H54 (cell line): ENCODE results near the gene FDX2.

Experiments
- DNase-seq: peaks from one replicate; pipeline ENCODE4 v3.0.0; 2011; ENCODE audit warnings: low spot score, mixed read lengths; ENCODE audit not compliant: insufficient read length
- FAIRE-seq: peaks from 3 replicates; lab custom pipeline; 2011; peaks lifted over from hg19 to GRCh38; lab: Jason Lieb, UNC
- POLR2A ChIP-seq: IDR thresholded peaks from 2 replicates; pipeline ENCODE4 v1.6.1; 2011; ENCODE audit warnings: low read depth, mild to moderate bottlenecking, low read length

FDX2 gene

GRCh38 chr19:10274589-10274988 lies 41.2 kb downstream of the FDX2 start:
- DNase-seq (no peak), FAIRE-seq (no peak)

GRCh38 chr19:10271543-10272086 lies 44.2 kb downstream of the FDX2 start:
- TF ChIP-seq POLR2A: no peak
- DNase-seq: no peak
- no peak for FAIRE-seq

More at GRCh38 chr19:10274589-10274988, 41.2 kb downstream of the FDX2 start:
- no peak for TF ChIP-seq POLR2A

GRCh38 chr19:10270616-10271394 lies 45.0 kb downstream of the FDX2 start, which contains the start of gene ICAM1:
Gene ICAM1, plus strand, starts transcription at chr19:10271120. Its CDS starts 40 bp downstream, at chr19:10271160.
- 0 out of 2 replicates have a peak, but pooled peaks have one; percentile 15 for TF ChIP-seq POLR2A
- DNase-seq (no peak), FAIRE-seq (no peak)

GRCh38 chr19:10270180-10270615 lies 45.6 kb downstream of the FDX2 start:
- no peak for TF ChIP-seq POLR2A

GRCh38 chr19:10269333-10270179 lies 46.3 kb downstream of the FDX2 start:
- TF ChIP-seq POLR2A: no peak
- DNase-seq: peak; percentile 67
- no peak for FAIRE-seq

More at GRCh38 chr19:10270180-10270615, 45.6 kb downstream of the FDX2 start:
- DNase-seq: no peak
- no peak for FAIRE-seq

GRCh38 chr19:10268071-10268470 lies 47.7 kb downstream of the FDX2 start:
- DNase-seq (no peak), FAIRE-seq (no peak)
- no peak for TF ChIP-seq POLR2A

- DNase-seq: no peak
- no peak for FAIRE-seq
- no peak for TF ChIP-seq POLR2A
Observed at GRCh38 chr19:10266706-10267105, 49.1 kb downstream of the FDX2 start.

- no peak for TF ChIP-seq POLR2A
- DNase-seq (no peak), FAIRE-seq (no peak)
Observed at GRCh38 chr19:10262771-10263170, 53.0 kb downstream of the FDX2 start.

GRCh38 chr19:10260141-10260584 lies 55.7 kb downstream of the FDX2 start:
- FAIRE-seq (no peak), DNase-seq (no peak)
- no peak for TF ChIP-seq POLR2A
